Activated gamma-delta T cell treated with anti-CD3 and anti-CD28 coated beads, Interleukin-2, amount 50 U/mL, for 16 hours (primary cell): Measurements from ENCODE around the gene USP9X.
"Not testable (repeated sequence)": the region's sequence is repeated elsewhere in the genome, so short reads cannot be mapped to it uniquely, and the experiment has no call there.

Experiments used
- DNase-seq: peaks from one replicate; pipeline ENCODE4 v3.0.0-alpha.2; 2020; ENCODE audit warnings: low read depth

The USP9X gene

GRCh38 chrX:41084893-41085511, at the start of gene USP9X:
Gene USP9X, plus strand, starts transcription at chrX:41085445. Its CDS starts 38,184 bp downstream, at chrX:41123629.
- DNase-seq, result peak; percentile 82

- DNase-seq, result no peak
Measured at GRCh38 chrX:41035582-41035981, 49.7 kb upstream of the USP9X start.

- DNase-seq, result no peak
Measured at GRCh38 chrX:41036668-41037326, 48.4 kb upstream of the USP9X start.

GRCh38 chrX:41043196-41043595, 42.0 kb upstream of the USP9X start:
- no peak for DNase-seq

GRCh38 chrX:41043674-41044345, 41.4 kb upstream of the USP9X start:
- DNase-seq, result no peak

- no peak for DNase-seq
Measured at GRCh38 chrX:41045960-41046567, 39.2 kb upstream of the USP9X start.

GRCh38 chrX:41047878-41048534, 37.2 kb upstream of the USP9X start:
- no peak for DNase-seq

GRCh38 chrX:41050359-41050758, 34.9 kb upstream of the USP9X start:
- DNase-seq, result no peak

- no peak for DNase-seq
Measured at GRCh38 chrX:41051288-41051687, 34.0 kb upstream of the USP9X start.

GRCh38 chrX:41055740-41056139, 29.5 kb upstream of the USP9X start:
- no peak for DNase-seq

- not testable (repeated sequence) for DNase-seq
Measured at GRCh38 chrX:41063276-41063675, 22.0 kb upstream of the USP9X start.

GRCh38 chrX:41064018-41064417, 21.2 kb upstream of the USP9X start:
- no peak for DNase-seq

- DNase-seq, result no peak
Measured at GRCh38 chrX:41066391-41066790, 18.9 kb upstream of the USP9X start.

GRCh38 chrX:41066969-41067368, 18.3 kb upstream of the USP9X start:
- DNase-seq, result no peak

- no peak for DNase-seq
Measured at GRCh38 chrX:41067721-41068120, 17.5 kb upstream of the USP9X start.

- DNase-seq, result no peak
Measured at GRCh38 chrX:41076742-41077141, 8.5 kb upstream of the USP9X start.

GRCh38 chrX:41081821-41082220, 3.4 kb upstream of the USP9X start:
- no peak for DNase-seq

GRCh38 chrX:41082783-41083182, 2.5 kb upstream of the USP9X start:
- no peak for DNase-seq

- DNase-seq, result peak; percentile 99
Measured at GRCh38 chrX:41084044-41084892, 977 bp upstream of the USP9X start.

GRCh38 chrX:41085512-41085877, 250 bp downstream of the USP9X start:
- peak; percentile 52 for DNase-seq

GRCh38 chrX:41085878-41086626, 807 bp downstream of the USP9X start:
- peak; percentile 9 for DNase-seq
